HG03159 (cell line): ENCODE results near the gene SDCCAG8.

Source experiments
- ATAC-seq: cut with Tn5 transposase; IDR thresholded peaks from one replicate; pipeline ENCODE4 v1.9.1; 2021; ENCODE audit warnings: mild to moderate bottlenecking, moderate library complexity; ENCODE audit not compliant: unreplicated experiment

SDCCAG8 gene

GRCh38 chr1:243379208-243379607 is 123.4 kb downstream of the SDCCAG8 start:
- no peak for ATAC-seq

GRCh38 chr1:243379706-243380105 is 123.9 kb downstream of the SDCCAG8 start:
- ATAC-seq = no peak

GRCh38 chr1:243388276-243388675 is 132.4 kb downstream of the SDCCAG8 start:
- no peak for ATAC-seq

GRCh38 chr1:243390162-243390791 is 134.4 kb downstream of the SDCCAG8 start:
- no peak for ATAC-seq

- no peak for ATAC-seq
Measured at GRCh38 chr1:243391355-243391754, 135.5 kb downstream of the SDCCAG8 start.

GRCh38 chr1:243393096-243393495 is 137.3 kb downstream of the SDCCAG8 start:
- no peak for ATAC-seq

- ATAC-seq = no peak
Measured at GRCh38 chr1:243394066-243394465, 138.2 kb downstream of the SDCCAG8 start.

GRCh38 chr1:243394601-243395464 is 139.0 kb downstream of the SDCCAG8 start:
- no peak for ATAC-seq

GRCh38 chr1:243396424-243396823 is 140.6 kb downstream of the SDCCAG8 start:
- ATAC-seq = no peak

- no peak for ATAC-seq
Measured at GRCh38 chr1:243396876-243397275, 141.0 kb downstream of the SDCCAG8 start.

- no peak for ATAC-seq
Measured at GRCh38 chr1:243397613-243398321, 141.9 kb downstream of the SDCCAG8 start.

- ATAC-seq = no peak
Measured at GRCh38 chr1:243399561-243400155, 143.8 kb downstream of the SDCCAG8 start.

- ATAC-seq = no peak
Measured at GRCh38 chr1:243402868-243403267, 147.0 kb downstream of the SDCCAG8 start.

- no peak for ATAC-seq
Measured at GRCh38 chr1:243406424-243406823, 150.6 kb downstream of the SDCCAG8 start.

- ATAC-seq = no peak
Measured at GRCh38 chr1:243407284-243408018, 151.6 kb downstream of the SDCCAG8 start.

- ATAC-seq = no peak
Measured at GRCh38 chr1:243408479-243408878, 152.6 kb downstream of the SDCCAG8 start.

- ATAC-seq = no peak
Measured at GRCh38 chr1:243409284-243409683, 153.4 kb downstream of the SDCCAG8 start.

- no peak for ATAC-seq
Measured at GRCh38 chr1:243411472-243411871, 155.6 kb downstream of the SDCCAG8 start.

- ATAC-seq = peak; percentile 78
Measured at GRCh38 chr1:243413431-243414151, 157.8 kb downstream of the SDCCAG8 start.

GRCh38 chr1:243414152-243414494 is 158.3 kb downstream of the SDCCAG8 start:
- no peak for ATAC-seq
